Mononuclear cell (primary cell): ENCODE measurements around the gene GPR45. TPM values are rescaled to one million over a fixed set of nuclear protein-coding genes. Genes with fewer than 3 reads are reported as not detected.

Experiments
- H3K27me3 ChIP-seq: 2 replicates; pipeline ENCODE4 v1.6.0; 2011; ENCODE audit warnings: low read length, control low read depth; ENCODE audit not compliant: insufficient read depth
- H3K4me1 ChIP-seq: 2 replicates; pipeline ENCODE4 v1.5.1; 2011; ENCODE audit warnings: mild to moderate bottlenecking, low read length, control low read depth; ENCODE audit not compliant: insufficient read depth
- H3K4me3 ChIP-seq: 2 replicates; pipeline ENCODE4 v1.5.1; 2011; ENCODE audit warnings: mild to moderate bottlenecking, low read length, moderate library complexity
- H3K9me3 ChIP-seq: 2 replicates; pipeline ENCODE4 v1.5.1; 2011; ENCODE audit warnings: low read depth, mild to moderate bottlenecking, control low read depth, low read length
- total RNA-seq: library from RNA; depleted of rRNA; stranded (reverse); fragments of >200 nt; gene quantifications from one replicate; pipeline ENCODE4 v1.2.3, GENCODE V29; 2012

GPR45 gene, protein sequence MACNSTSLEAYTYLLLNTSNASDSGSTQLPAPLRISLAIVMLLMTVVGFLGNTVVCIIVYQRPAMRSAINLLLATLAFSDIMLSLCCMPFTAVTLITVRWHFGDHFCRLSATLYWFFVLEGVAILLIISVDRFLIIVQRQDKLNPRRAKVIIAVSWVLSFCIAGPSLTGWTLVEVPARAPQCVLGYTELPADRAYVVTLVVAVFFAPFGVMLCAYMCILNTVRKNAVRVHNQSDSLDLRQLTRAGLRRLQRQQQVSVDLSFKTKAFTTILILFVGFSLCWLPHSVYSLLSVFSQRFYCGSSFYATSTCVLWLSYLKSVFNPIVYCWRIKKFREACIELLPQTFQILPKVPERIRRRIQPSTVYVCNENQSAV
- total RNA-seq: not detected

DNA sequence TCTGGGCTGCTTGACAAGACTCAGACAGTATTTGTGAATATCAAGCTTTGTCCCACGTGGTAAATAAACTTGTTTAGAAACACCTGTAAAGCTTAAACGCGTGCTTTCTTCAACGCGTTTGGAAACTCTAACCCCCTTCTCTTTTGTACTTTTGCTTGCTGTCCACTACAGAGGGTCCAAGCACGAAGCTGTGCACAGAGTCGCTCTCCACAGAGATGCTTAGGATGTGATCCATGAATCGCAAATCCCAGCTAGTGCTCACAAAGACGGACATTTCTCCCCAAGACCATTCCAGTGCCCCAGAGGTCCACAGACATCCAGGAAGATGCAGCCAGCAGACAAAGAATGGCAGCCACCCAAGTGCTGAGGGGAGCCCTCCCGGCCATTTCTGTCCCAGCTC lies at the start of gene GPR45:
GPR45 (plus strand) TSS at position 301 of the 400 bp plus-strand sequence. CDS start 116 bp downstream, outside the sequence.
- peaks cover 3% of the 10 kb centered on the region for H3K27me3 ChIP-seq
- H3K4me1 ChIP-seq: peaks cover 5% of the 10 kb centered on the region
- no peaks in the 10 kb centered on the region for H3K9me3 ChIP-seq

DNA sequence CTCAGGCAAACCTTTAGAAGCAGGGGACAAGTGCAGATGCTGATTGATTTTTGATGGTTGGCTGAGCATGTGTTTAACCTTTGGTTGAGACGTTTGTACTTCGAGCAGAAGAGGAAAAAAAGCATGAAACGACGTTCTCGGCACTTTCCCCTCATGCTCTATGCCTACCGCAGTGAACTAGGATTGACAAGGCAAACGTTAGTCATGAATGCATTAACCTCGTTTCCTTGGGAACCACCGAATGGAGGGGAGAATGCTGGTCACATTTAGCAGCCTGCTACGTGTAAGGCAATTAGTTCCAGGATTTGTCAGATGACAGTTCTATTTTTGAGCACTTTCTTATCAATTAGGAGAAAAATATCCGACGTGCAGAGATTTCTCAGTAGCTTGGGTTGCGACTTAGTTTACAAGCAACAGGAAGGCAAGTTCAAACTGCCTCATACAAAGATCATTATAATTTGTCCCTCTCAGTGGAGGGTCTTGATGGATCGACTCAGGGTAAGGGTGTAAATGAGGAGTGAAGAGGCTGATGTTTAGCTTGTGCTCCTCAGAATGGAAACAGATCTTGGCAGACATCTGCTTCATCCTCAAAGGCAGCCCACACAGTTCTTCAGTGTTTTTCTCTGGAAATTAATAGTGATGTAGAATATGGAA lies 47.4 kb upstream of the GPR45 start:
- Histone ChIP-seq H3K9me3 (no peaks in the 10 kb centered on the region), H3K27me3 (peaks cover 3% of the 10 kb centered on the region), H3K4me1 (no peaks in the 10 kb centered on the region), H3K4me3 (no peak overlapping the region)

More for the DNA sequence above, at the start of gene GPR45:
- no peak within 1 kb of the TSS for H3K4me3 ChIP-seq

DNA sequence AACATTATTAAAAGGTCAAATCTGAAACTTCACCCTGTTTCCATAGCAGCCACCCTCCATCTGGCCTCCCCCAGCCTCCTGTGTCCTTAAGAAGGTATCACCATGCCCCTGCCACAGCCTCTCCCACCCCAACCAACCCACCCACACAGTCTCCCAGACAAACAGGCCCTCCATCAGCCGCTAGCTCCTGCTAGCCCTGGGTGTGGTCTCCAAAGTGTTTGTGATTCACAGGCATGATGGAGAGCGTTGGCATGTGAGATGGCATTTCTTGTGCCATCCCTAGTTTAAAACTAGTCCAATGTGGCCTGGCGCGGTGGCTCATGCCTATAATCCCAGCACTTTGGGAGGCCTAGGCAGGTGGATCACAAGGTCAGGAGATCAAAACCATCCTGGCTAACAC lies 44.9 kb upstream of the GPR45 start:
- H3K27me3 ChIP-seq: peaks cover 3% of the 10 kb centered on the region
- H3K4me3 ChIP-seq: no peak overlapping the region
- H3K9me3 ChIP-seq: no peaks in the 10 kb centered on the region
- H3K4me1 ChIP-seq: no peaks in the 10 kb centered on the region

DNA sequence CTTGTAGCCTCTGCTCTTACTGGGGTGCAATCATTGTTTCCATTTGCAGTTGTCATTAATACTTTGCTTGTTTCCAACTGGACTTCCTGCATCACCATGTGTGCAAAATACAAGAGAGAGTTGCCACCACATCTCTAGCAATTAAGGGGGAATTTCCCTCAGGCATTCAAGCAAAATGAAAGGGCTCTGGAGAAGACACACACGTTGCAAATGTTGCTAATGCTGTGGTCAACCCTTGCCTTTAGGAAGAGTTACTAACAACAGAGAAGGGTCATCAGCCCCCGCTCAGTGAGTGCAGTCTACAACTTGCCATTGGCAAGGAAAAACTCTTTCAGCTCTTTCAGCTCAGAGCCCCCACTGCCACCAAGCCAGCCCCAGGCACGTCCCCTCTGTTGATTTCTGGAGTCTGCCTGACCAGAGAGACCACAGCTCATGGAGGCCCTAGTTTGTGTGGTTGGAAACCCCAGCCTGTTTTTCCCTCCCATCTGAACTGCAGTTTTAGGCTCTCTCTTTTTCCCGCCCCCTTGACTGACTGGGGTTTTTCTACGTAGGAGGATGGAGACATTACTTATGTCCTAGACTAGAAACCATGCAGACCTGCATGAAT lies 25.9 kb upstream of the GPR45 start:
- Histone ChIP-seq H3K9me3 (no peaks in the 10 kb centered on the region), H3K27me3 (no peaks in the 10 kb centered on the region), H3K4me3 (no peak overlapping the region), H3K4me1 (no peaks in the 10 kb centered on the region)

DNA sequence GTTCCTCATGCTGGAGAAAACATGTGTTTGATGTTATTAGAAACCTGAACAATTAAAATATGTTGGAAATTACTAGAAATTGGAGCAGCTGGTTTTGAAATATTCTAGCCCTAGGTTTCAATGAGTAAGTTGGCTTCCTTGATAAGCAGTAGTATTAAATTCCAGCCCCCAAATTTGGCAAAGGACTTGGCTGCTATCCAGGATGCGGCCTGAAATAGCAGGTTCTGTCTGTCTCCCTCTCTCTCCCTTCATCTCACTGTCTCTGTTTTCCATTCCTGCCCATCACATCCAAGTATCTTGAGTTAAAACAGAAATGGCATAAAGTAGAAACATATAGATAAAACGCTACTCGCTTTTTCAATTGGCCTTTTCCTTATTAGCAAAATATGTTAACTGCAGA lies 20.9 kb upstream of the GPR45 start:
- Histone ChIP-seq H3K9me3 (no peaks in the 10 kb centered on the region), H3K4me1 (no peaks in the 10 kb centered on the region), H3K27me3 (no peaks in the 10 kb centered on the region), H3K4me3 (no peak overlapping the region)

DNA sequence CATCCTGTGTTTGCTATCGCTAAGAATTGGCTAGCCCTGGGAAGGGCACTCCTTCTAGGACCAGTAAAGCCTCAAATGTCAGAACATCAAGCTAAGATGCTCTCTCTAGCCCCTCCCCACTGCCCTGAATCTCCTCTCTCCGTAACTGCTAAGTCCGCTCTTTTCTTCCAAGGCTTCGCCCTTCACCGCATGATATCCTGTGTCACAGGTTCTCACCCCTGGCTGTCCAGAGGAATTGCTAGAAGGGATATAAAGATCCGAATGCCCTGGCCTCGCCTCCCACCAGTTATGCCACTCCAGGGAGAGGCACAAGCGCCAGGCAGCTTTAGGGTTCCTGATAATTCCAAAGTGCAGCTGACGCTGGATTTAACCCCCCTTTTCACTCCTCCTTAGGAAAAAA lies 17.1 kb upstream of the GPR45 start:
- H3K9me3 ChIP-seq: no peaks in the 10 kb centered on the region
- no peak overlapping the region for H3K4me3 ChIP-seq
- no peaks in the 10 kb centered on the region for H3K27me3 ChIP-seq
- H3K4me1 ChIP-seq: no peaks in the 10 kb centered on the region

DNA sequence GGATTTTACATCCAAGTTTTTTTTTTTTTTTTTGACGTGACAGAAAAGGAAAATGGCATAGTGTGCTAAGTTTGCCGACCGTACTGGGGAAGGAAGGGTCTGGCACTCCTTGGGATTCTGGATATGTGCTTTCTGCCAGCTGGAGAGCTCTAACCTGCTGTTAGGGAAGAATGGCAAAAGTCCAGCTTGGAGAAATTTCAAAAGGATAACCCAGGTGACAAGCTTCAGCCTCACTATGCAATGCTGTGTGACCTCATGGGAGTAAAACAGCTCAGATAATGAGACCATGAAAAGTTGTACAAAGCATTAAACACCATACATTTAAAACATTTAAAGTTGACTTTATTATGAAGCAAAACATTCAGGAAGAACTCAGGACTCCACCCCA lies 10.3 kb upstream of the GPR45 start:
- Histone ChIP-seq H3K27me3 (no peaks in the 10 kb centered on the region), H3K9me3 (no peaks in the 10 kb centered on the region), H3K4me3 (no peak overlapping the region), H3K4me1 (no peaks in the 10 kb centered on the region)

DNA sequence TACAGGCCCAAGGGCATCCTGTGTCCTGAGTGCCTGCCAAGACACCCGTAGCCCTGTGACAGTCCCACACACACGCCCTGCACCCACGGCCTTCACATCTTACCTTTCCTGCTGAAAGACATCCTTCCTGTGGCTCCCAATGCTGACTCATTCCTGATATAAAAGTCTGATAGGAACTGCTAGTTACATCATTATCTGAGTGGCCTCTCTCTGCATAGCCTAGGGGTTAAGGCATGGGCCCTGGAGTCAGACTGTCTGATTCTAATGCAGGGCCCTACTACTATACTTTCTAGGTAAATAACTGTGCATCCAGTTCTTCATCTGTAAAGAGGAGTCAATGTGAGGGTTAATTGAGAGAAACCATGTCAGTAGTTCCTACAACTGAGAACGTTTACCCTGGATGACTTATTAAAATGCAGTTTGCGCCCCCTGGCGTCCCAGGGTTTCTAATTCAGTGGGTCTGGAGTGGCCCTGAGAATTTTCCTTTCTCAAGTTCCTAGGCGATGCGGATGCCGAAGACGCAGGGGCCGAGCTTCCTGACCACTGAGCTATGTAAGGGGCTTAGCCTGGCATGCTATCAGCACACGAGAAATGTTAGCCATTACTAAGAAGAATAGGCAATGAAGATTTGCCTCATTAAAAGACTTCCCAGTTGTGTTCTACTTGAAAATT lies 6.0 kb upstream of the GPR45 start:
- Histone ChIP-seq H3K9me3 (no peaks in the 10 kb centered on the region), H3K27me3 (peaks cover 3% of the 10 kb centered on the region), H3K4me3 (no peak overlapping the region), H3K4me1 (peaks cover 5% of the 10 kb centered on the region)

DNA sequence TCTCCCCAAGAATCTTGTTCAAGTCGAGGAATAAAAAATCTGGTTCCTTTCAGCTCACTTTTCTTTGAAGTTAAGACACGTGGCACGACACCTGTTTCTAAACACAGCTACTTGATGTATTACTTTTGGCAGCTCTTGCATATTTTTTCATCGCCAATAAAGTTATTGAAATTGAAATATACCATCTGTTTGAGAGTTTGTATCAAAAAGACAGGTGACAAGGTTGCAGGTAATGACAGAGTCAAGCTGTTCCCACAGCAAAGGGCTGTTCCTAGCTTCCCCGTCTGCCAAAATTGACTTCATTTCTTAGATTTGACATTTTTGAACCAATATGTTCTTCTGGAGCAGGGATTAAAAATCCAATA lies 5.5 kb upstream of the GPR45 start:
- no peaks in the 10 kb centered on the region for H3K9me3 ChIP-seq
- H3K4me1 ChIP-seq: peaks cover 5% of the 10 kb centered on the region
- H3K4me3 ChIP-seq: no peak overlapping the region
- peaks cover 3% of the 10 kb centered on the region for H3K27me3 ChIP-seq

DNA sequence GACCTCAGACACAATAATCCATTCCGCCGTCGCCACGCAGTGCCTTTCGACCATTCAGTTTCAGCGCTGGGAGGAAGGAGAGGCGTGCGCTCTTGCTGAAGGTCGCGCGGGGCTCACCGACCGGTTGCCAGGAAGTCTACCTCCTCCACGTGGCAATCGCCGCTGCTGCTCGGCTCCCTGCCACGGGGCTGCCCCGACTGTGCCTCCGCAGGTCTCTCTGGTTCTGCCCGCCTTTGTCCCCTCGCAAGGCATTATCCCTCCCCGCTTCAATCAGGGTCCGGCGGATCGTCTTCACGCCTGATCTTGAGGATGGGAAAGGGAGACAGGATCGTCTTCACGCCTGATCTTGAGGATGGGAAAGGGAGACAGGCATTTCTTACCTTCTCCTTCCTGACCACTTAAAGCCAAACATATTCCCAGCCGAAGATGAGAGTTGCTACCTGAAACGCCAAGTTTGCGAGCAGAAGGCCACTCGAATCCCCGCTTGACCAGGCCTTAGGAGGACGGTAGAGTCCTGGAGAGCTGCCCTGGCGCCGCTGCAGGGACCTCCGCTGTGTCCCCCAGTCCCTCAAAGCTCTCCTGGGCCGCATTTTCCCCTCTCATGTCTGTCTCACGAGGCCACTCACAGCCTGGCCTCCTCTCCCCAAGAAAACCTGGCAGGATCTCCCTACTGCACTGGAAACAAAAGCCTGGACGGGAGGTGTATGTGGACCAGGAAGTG lies 4.3 kb upstream of the GPR45 start:
- peaks cover 3% of the 10 kb centered on the region for H3K27me3 ChIP-seq
- H3K4me3 ChIP-seq: no peak overlapping the region
- peaks cover 5% of the 10 kb centered on the region for H3K4me1 ChIP-seq
- H3K9me3 ChIP-seq: no peaks in the 10 kb centered on the region

DNA sequence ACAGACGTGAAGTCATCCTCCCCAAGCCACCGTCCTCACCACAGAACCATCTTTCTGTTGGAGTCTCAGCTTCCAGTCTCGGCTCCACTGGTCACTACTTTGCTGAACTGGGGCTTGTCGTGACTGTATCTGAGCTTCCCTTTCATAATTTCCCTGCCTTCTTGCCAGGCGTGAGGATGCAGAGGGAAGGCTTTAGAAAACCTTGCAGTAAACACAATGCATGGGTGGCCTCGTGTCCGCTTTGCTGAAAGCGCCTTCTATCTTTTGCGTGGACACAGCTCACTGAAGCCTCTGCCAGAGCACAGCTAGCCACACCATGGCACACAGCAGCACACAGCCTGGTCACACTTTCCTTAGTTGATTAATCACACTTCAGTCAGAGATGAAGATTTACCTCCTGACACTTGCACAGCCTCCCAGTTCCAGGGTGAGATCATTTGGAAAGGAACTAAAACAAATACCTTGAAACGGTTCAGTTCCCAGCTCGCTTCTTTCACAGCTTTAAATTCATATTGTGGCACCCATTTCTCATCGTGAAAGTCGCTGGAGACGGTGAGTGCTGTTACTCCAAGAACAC lies 2.8 kb upstream of the GPR45 start:
- Histone ChIP-seq H3K4me3 (no peak overlapping the region), H3K9me3 (no peaks in the 10 kb centered on the region), H3K4me1 (peaks cover 5% of the 10 kb centered on the region), H3K27me3 (peaks cover 3% of the 10 kb centered on the region)

DNA sequence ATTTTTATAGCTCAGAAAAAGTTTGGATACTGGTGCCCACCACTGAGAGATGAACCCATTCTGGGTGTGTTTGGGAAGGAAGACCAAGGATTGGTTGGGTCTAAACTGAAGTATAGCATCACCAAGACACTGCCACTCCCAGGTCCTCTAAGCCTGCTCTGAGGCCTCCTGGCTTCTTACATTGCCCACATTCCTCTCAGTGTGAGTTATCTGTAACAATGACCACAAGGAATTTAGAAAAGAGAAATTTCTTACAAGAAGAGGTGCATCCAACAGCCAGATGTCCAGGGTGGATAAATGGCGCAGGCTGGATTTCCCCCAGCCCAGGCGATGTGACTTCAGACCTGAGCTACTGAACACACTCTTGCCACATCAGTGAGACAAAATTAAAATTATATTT lies 1.6 kb upstream of the GPR45 start:
- Histone ChIP-seq H3K27me3 (peaks cover 3% of the 10 kb centered on the region), H3K4me3 (no peak overlapping the region)

DNA sequence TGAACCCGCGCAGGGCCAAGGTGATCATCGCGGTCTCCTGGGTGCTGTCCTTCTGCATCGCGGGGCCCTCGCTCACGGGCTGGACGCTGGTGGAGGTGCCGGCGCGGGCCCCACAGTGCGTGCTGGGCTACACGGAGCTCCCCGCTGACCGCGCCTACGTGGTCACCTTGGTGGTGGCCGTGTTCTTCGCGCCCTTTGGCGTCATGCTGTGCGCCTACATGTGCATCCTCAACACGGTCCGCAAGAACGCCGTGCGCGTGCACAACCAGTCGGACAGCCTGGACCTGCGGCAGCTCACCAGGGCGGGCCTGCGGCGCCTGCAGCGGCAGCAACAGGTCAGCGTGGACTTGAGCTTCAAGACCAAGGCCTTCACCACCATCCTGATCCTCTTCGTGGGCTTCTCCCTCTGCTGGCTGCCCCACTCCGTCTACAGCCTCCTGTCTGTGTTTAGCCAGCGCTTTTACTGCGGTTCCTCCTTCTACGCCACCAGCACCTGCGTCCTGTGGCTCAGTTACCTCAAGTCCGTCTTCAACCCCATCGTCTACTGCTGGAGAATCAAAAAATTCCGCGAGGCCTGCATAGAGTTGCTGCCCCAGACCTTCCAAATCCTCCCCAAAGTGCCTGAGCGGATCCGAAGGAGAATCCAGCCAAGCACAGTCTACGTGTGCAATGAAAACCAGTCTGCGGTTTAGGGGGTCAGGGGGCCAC lies 897 bp downstream of the GPR45 start:
- H3K27me3 ChIP-seq: peaks cover 2% of the 10 kb centered on the region

More for the DNA sequence above, 1.6 kb upstream of the GPR45 start:
- no peaks in the 10 kb centered on the region for H3K9me3 ChIP-seq
- peaks cover 5% of the 10 kb centered on the region for H3K4me1 ChIP-seq

DNA sequence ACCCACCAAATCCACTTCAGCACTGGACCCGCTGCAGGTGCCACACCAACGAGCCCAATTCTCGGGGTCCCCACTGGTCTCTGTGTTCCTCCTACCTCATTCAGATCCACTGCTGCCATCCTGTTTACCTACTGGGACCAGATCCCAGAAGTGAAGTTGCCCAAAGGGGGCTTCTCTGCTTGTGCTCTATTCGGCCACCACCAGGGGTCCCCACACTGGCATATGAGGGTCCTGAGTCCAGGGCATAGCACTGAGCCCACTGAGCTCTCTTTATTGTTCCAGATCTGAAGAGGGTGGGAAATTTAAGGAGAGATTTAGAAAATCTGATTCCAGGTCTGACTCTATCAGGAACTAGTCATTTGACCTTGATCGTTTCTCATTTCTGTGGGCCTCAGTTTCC lies 2.4 kb downstream of the GPR45 start:
- no peaks in the 10 kb centered on the region for H3K9me3 ChIP-seq
- no peak overlapping the region for H3K4me3 ChIP-seq
- H3K27me3 ChIP-seq: no peaks in the 10 kb centered on the region
- H3K4me1 ChIP-seq: no peaks in the 10 kb centered on the region

More for the DNA sequence above, 897 bp downstream of the GPR45 start:
- peaks cover 1% of the 10 kb centered on the region for H3K4me1 ChIP-seq
- no peak overlapping the region for H3K4me3 ChIP-seq
- no peaks in the 10 kb centered on the region for H3K9me3 ChIP-seq
